Measurements from ENCODE around the gene DEFB114. TPM values are rescaled to one million over a fixed set of nuclear protein-coding genes. Genes with fewer than 3 reads are reported as not detected.

Gene DEFB114
- total RNA-seq, 2 experiments from 2014 or later: not detected

GRCh38 chr6:49979584-49979983 lies 15.6 kb upstream of the DEFB114 start:
- Histone ChIP-seq H3K27ac (ENCODE audit: low read depth, low read length, poor library complexity, severe bottlenecking) (no peak overlapping the region), H4K20me1 (ENCODE audit: insufficient read depth, low read length) (no peaks in the 10 kb centered on the region), H3K9me3 (ENCODE audit: low read length) (no peaks in the 10 kb centered on the region), H3K36me3 (ENCODE audit: insufficient read depth, low read length) (no peaks in the 10 kb centered on the region), H2AFZ (ENCODE audit: low read length) (no peak overlapping the region), H3K9me2 (ENCODE audit: insufficient read depth, low read length) (no peaks in the 10 kb centered on the region), H3K4me3 (ENCODE audit: low read depth, low read length, poor library complexity, severe bottlenecking) (no peak overlapping the region), H3K79me2 (ENCODE audit: insufficient read depth, low read depth, low read length) (no peaks in the 10 kb centered on the region), H3K4me1 (ENCODE audit: insufficient read depth, low read length, poor library complexity, severe bottlenecking) (no peaks in the 10 kb centered on the region), H3K4me2 (ENCODE audit: low read length) (no peak overlapping the region)
- DNase-seq (ENCODE audit: low spot score): no peak
- CTCF ChIA-PET (ENCODE audit: unreplicated experiment): no interaction called here
- TF ChIP-seq EZH2phosphoT487 (IDR thresholded peaks at IDR 0.05; ENCODE audit: borderline replicate concordance, low read depth, low read length) (no peak), CTCF (conservative IDR thresholded peaks at IDR 0.05; ENCODE audit: low read length) (no peak)
- POLR2A ChIA-PET: interaction anchor here (0.8 kb wide), 2 partner anchors 13 to 19 kb away, joined by 3 to 4 read pairs; no protein-coding TSS in a partner anchor
- BruUV-seq (replicated peaks): no TSS peak
- intact Hi-C loops (cut with micrococcal nuclease; ENCODE audit: unreplicated experiment): no loop called here

- H3K4me1 ChIP-seq (ENCODE audit: insufficient read depth, low read length, poor library complexity, severe bottlenecking): no peaks in the 10 kb centered on the region
- peak overlapping the region; percentile 26; the same call in 1 of the 2 replicates for H3K4me2 ChIP-seq (ENCODE audit: low read length)
- no peaks in the 10 kb centered on the region for H4K20me1 ChIP-seq (ENCODE audit: insufficient read depth, low read length)
- H3K9me3 ChIP-seq (ENCODE audit: low read length): no peaks in the 10 kb centered on the region
- DNase-seq (ENCODE audit: low spot score): no peak
- POLR2A ChIA-PET: no interaction called here
- intact Hi-C loops (cut with micrococcal nuclease; ENCODE audit: unreplicated experiment): no loop called here
- no peak overlapping the region for H2AFZ ChIP-seq (ENCODE audit: low read length)
- H3K4me3 ChIP-seq (ENCODE audit: low read depth, low read length, poor library complexity, severe bottlenecking): no peak overlapping the region
- no peak overlapping the region for H3K27ac ChIP-seq (ENCODE audit: low read depth, low read length, poor library complexity, severe bottlenecking)
- no peaks in the 10 kb centered on the region for H3K79me2 ChIP-seq (ENCODE audit: insufficient read depth, low read depth, low read length)
- no TSS peak for BruUV-seq (replicated peaks)
- TF ChIP-seq CTCF (conservative IDR thresholded peaks at IDR 0.05; ENCODE audit: low read length): no peak
- no peak for TF ChIP-seq EZH2phosphoT487 (IDR thresholded peaks at IDR 0.05; ENCODE audit: borderline replicate concordance, low read depth, low read length)
- CTCF ChIA-PET (ENCODE audit: unreplicated experiment): no interaction called here
- H3K36me3 ChIP-seq (ENCODE audit: insufficient read depth, low read length): no peaks in the 10 kb centered on the region
- no peaks in the 10 kb centered on the region for H3K9me2 ChIP-seq (ENCODE audit: insufficient read depth, low read length)
Measured at GRCh38 chr6:49978332-49979226, 14.6 kb upstream of the DEFB114 start.

- no TSS peak for BruUV-seq (replicated peaks)
- Histone ChIP-seq H2AFZ (ENCODE audit: low read length) (no peak within 1 kb of the TSS), H3K9me3 (ENCODE audit: low read length) (no peaks in the 10 kb centered on the region), H3K4me1 (ENCODE audit: insufficient read depth, low read length, poor library complexity, severe bottlenecking) (no peaks in the 10 kb centered on the region), H4K20me1 (ENCODE audit: insufficient read depth, low read length) (no peaks in the 10 kb centered on the region), H3K79me2 (ENCODE audit: insufficient read depth, low read depth, low read length) (no peaks in the 10 kb centered on the region), H3K4me2 (ENCODE audit: low read length) (no peak within 1 kb of the TSS), H3K4me3 (ENCODE audit: low read depth, low read length, poor library complexity, severe bottlenecking) (no peak within 1 kb of the TSS), H3K36me3 (ENCODE audit: insufficient read depth, low read length) (no peaks in the 10 kb centered on the region), H3K9me2 (ENCODE audit: insufficient read depth, low read length) (no peaks in the 10 kb centered on the region), H3K27ac (ENCODE audit: low read depth, low read length, poor library complexity, severe bottlenecking) (no peak within 1 kb of the TSS)
- no peak for DNase-seq (ENCODE audit: low spot score)
- TF ChIP-seq EZH2phosphoT487 (IDR thresholded peaks at IDR 0.05; ENCODE audit: borderline replicate concordance, low read depth, low read length) (no peak), CTCF (conservative IDR thresholded peaks at IDR 0.05; ENCODE audit: low read length) (no peak)
- CTCF ChIA-PET (ENCODE audit: unreplicated experiment): no interaction called here
- intact Hi-C loops (cut with micrococcal nuclease; ENCODE audit: unreplicated experiment): no loop called here
- POLR2A ChIA-PET: no interaction called here
Measured at GRCh38 chr6:49969605-49970004, 5.6 kb upstream of the DEFB114 start, which contains the start of gene DEFB113. Gene DEFB113, minus strand, starts transcription at chr6:49969625. Its CDS starts 0 bp downstream, at chr6:49969625.

Measured in OCI-LY7 (cell line).